HG03066 (cell line): ENCODE results near the gene PRR30.

Source experiments
- ATAC-seq: cut with Tn5 transposase; IDR thresholded peaks from one replicate; pipeline ENCODE4 v1.9.1; 2021; ENCODE audit warnings: low read depth; ENCODE audit not compliant: unreplicated experiment

The PRR30 gene

GRCh38 chr2:27155069-27155520 is 15.9 kb upstream of the PRR30 start:
- ATAC-seq, result no peak

GRCh38 chr2:27154488-27154887 is 15.3 kb upstream of the PRR30 start:
- no peak for ATAC-seq

DNA sequence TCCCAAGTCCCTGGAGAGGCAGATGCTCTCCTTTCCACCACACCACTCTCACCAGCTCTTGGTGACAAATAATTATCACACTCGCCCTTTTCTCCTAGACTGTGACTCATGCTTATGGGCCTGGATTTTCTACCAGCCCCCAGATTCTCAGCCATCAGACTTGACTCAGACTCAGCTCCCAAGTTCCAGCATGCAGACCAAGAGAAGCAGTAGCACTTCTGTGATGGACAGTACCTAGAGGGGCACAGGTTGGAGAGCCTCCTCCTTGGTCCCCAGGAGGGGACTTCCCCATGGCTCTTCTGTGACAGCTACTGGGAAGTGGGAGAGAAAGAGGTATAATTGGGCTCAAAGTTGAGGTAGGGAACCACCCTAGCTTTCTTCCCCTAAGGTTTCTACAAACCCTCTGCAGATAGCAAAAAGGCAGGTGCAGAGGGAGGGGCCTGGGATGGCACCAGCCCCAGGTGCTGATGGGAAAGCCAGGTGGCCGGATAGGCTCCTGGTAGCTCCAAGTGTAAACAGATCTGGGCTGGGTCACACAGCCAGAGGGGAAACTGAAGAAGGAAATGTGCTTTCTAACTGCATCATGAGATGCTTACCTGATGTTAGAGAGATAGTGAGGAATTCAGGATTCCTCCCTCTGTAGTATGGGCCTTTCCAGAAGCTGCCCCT is 13.7 kb upstream of the PRR30 start:
- no peak for ATAC-seq

DNA sequence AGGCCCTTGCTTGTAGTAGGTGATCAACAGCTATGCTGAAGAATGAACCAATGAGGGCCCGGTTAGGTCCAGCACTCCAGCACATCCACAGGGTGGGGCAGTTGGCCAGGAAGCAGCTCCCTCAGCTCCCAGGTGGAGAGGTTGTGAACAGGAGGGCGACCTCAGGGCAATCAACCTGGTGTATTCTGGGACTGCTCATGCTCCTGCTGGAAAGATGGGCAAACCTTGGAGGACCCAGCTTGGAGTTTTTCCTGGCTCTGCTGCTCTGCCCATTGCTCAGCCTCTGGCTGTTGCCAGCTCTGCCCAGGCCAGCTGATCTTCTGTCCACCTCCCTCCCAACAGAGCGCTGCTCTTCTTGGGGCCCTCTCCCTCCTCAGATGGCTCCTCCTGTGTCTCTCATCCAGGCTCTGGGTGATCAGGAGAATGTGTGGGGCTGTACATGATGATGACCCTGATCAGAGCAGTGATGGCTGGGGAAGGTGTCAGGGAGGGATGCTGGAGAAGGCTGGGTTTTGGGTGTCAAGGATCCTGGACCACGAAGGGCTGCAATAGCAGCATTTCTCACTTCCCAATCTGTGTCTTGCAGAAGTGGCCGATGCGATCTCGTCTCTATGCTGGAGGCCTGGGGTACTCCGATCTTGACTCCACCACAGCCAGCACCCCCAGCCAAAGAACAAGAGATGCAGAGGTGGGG is 13.0 kb upstream of the PRR30 start:
- ATAC-seq, result no peak

DNA sequence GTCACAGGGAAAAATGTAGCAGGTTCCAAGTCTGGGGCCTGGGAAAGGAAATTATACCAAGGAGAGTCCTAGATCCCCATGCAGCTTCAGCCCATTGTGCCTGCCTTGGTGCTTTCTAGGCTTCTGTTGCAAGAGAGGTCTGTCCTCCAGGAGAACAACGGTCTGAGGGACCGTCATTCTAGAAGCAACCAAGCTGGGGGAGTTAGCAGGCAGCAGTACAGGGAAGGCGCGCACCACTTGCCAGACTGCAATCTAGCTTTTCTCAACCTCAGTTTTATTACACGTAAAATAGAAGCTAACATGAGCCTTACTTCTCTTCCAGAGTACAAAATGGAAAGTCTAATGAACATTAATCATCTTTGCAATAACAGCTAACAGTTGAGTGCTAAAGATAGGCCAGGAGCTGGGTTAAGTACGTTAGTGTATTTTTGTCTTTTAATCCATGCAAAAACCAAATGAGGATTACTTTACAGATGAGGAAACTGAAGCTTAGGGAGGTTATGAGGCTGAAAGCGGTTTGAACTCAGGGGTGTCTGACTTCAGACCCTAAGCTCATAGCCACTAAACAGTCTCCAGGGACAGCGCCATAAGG is 11.5 kb upstream of the PRR30 start:
- ATAC-seq, result no peak

GRCh38 chr2:27149570-27150405 is 10.6 kb upstream of the PRR30 start:
- no peak for ATAC-seq

DNA sequence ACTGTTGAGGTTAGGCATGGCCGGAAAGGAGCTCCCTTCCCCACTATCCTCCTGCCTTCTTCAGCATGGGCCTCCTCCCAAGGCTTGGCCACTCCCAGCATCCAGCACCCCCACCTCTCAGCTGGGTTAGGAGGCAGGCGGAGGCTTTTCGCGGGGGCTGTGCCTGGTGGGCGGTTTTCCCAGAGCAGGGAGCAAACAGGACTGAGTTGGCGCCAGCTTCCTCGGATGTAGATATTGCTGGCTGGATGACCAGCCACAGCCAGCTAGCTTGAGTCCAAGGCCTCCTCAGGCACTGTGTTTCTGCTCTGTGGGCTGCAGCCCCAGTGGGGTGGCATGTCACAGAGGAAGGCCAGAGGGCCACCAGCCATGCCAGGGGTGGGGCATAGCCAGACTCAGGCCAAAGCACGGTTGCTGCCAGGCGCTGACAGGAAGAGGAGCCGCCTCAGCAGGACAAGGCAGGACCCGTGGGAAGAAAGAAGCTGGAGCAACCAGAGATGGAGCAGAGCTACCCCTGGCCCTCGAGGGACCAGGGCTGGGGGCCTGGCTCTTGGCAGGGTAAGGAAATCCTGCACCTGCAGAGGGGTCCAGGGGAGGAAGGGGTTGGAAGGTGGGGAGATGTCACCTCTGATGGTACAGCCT is 9.7 kb upstream of the PRR30 start, which contains the start of gene TCF23:
Gene TCF23, plus strand, starts transcription at position 204 of the 639 bp plus-strand sequence. Its CDS starts 130 bp downstream, at position 334.
- ATAC-seq, result no peak

DNA sequence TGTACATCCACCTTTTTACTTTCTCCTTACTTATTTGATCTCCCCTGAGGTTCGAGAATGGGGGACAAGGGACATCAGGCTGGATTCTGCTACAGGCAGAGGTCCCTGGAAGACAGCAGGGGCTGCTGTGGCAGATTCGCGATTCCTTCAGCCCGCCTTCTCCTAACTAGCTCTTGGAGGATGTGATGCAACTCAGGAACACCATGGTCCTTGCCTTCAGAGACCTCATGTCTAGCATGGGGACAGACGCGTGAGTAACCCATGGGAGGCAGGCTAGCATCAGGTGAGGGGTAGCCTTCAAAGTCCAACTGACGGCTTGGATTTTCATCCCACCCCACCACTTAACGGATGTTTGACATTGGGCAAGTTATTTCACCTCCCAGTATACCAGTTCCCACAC is 8.7 kb upstream of the PRR30 start:
- no peak for ATAC-seq

GRCh38 chr2:27145682-27146081 is 6.5 kb upstream of the PRR30 start:
- no peak for ATAC-seq

DNA sequence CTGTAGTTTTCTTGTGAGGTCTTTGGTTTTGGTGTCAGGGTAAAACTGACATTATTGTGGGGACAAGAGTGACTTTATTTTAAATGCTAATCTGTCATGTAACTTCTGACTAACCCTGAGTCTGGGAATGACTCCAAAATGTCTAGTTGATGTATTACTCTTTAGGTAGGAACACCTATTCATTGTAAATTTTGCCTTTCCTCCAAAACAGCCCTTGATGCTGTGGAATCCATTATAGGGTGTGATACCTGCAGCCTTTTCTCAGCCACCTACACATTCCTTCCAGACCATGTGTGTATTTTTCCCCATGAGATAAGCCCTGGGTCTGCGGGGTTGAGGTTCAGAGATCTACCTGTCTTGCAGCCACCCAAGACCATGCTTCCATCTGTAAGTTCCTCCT is 4.1 kb upstream of the PRR30 start:
- no peak for ATAC-seq

- ATAC-seq, result no peak
These were observed 1.1 kb downstream of the PRR30 start for GRCh38 chr2:27138111-27138510.

GRCh38 chr2:27137322-27137935 is 1.8 kb downstream of the PRR30 start:
- ATAC-seq, result no peak

GRCh38 chr2:27136751-27137150 is 2.5 kb downstream of the PRR30 start:
- no peak for ATAC-seq

DNA sequence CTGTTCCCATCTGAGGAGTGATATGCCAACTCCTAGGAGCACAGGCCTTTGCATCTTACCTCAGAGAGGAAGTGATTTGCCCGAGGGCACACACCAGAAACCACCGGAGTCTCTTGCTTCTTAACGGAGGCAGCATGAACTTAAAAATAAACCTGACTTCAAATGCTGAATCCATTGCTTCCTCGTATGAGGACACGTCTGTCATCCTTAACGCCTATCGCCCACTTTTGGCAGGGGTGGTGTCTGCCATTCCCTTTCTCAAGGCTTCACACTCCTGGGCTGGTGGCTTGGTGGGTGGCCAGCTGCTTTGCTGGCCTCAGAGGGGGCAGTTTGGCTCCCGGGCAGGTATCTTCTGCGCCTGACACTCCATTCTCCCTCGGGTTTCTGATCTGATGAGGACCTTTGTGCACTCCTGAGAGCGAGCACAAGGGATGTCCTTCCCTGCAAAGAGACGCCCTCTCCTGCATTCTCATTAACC is 3.7 kb downstream of the PRR30 start:
- ATAC-seq, result no peak

DNA sequence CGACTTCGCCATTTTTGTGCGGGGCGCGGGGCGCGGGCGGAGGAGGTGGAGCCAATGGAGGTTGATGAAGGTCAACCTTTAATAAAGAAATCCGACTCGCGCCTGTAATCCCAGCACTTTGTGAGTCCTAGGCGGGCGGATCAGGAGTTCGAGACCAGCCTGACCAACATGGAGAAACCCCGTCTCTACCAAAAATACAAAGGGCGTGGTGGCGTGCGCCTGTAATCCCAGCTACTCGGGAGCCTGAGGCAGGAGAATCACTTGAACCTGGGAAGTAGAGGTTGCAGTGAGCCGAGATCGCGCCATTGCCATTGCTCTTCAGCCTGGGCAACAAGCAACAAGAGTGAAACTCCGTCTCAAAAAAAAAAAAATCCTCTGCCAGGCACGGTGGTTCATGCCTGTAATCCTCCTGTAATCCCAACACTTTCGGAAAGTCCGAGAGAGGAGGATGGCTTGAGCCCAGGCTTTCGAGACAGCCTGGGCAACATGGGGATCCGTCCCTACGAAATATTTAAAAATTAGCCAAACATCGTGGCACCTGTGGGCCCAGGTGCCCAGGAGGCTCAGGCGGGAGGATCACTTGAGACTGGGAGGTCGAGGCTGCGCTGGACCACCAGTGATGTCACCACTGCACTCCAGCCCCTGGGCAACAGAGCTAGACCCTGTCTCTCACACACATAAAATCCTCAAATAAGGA is 4.3 kb downstream of the PRR30 start:
- no peak for ATAC-seq

- ATAC-seq, result peak; percentile 82
These were observed 5.1 kb downstream of the PRR30 start, which contains the start of gene PREB for GRCh38 chr2:27133905-27134780. Gene PREB (minus strand): TSS chr2:27134636. CDS start chr2:27134421, 215 bp downstream.

DNA sequence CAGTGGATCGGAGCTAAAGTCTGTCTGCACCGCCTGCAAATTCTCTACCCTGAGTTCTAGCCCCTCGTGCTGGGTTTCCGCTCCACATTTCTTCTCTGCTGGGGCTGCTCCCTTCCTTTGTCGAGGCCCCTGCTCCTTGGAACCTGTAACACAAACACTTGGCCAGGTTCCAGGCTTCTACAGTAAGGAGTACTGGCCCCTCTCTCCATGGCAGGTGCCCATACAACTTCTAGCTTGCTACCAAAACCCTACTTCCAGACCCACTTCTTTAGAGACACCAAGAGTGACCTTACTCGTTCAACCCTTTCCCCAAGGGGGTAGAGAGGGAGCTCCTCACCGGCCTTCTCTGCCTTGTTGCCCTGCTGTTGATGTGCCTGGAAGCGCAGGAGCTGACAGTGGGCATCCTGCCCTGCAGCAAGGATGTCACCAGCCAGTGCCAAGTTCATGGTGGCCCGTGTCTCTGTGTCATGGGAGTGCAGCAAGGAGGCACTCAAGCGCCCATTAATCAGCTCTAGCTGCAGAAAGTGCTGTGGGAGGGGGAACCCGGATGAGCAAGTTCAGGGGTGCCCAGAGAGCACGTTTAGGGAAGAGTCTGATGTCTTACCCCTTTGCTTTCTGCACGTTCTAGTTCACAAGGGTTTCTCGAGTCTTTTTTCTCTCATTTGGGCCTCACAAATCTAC is 5.9 kb downstream of the PRR30 start:
- no peak for ATAC-seq

DNA sequence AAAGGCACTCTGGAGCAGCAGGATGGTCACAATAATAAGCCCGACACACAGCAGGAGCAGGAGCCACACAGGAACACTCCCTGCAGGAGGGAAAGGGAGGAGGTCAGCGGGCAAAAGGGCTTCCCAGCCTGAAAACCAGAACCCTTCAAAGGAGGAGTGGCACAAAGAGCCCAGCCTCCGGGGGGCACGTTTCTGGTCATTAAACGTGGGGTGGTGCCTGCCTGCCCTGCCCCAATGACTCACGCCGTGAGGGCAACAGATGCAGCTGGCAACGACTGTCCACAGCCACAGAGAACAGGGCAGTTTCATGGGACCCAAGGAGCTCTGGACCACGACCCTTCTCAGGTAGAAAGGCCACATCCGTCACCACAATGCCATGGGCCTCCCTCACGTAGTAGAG is 7.8 kb downstream of the PRR30 start:
- no peak for ATAC-seq
